BE2C (cell line): ENCODE data around the gene SRBD1.
"Not testable (repeated sequence)": the region's sequence is repeated elsewhere in the genome, so short reads cannot be mapped to it uniquely, and the experiment has no call there.

Experiments used
- DNase-seq: peaks from one replicate; pipeline ENCODE4 v3.0.0-alpha.2; 2020
- H3K27me3 ChIP-seq: fragments of 250-450 bp; sonication (Bioruptor Pico); 2 replicates; pipeline ENCODE4 v1.5.1; 2020; ENCODE audit warnings: mild to moderate bottlenecking
- H3K36me3 ChIP-seq: fragments of 250-450 bp; sonication (Bioruptor Pico); 2 replicates; pipeline ENCODE4 v1.5.1; 2020; ENCODE audit warnings: mild to moderate bottlenecking
- H3K4me1 ChIP-seq: fragments of 250-450 bp; sonication (Bioruptor Pico); 2 replicates; pipeline ENCODE4 v1.5.1; 2020
- H3K4me3 ChIP-seq: 2 replicates; pipeline ENCODE4 v1.5.1; 2011; ENCODE audit warnings: low read depth, low read length
- H3K9me3 ChIP-seq: fragments of 250-450 bp; sonication (Bioruptor Pico); 2 replicates; pipeline ENCODE4 v1.5.1; 2020
- CTCF ChIP-seq: IDR thresholded peaks from 2 replicates; pipeline ENCODE4 v1.5.1; 2012; ENCODE audit warnings: mild to moderate bottlenecking, low read depth, low read length

Gene SRBD1

GRCh38 chr2:45438872-45439665, 172.0 kb downstream of the SRBD1 start:
- TF ChIP-seq CTCF, result no peak
- no peak for DNase-seq
- Histone ChIP-seq H3K9me3 (no peaks in the 10 kb centered on the region), H3K27me3 (no peaks in the 10 kb centered on the region), H3K36me3 (no peaks in the 10 kb centered on the region; the same call in 1 of the 2 replicates), H3K4me3 (no peak overlapping the region), H3K4me1 (no peaks in the 10 kb centered on the region)

- Histone ChIP-seq H3K9me3 (no peaks in the 10 kb centered on the region), H3K4me3 (no peak overlapping the region)
- no peak for DNase-seq
Observed at GRCh38 chr2:45436456-45436855, 174.6 kb downstream of the SRBD1 start.

GRCh38 chr2:45435316-45435715, 175.8 kb downstream of the SRBD1 start:
- Histone ChIP-seq H3K27me3 (no peaks in the 10 kb centered on the region), H3K9me3 (no peaks in the 10 kb centered on the region), H3K36me3 (no peaks in the 10 kb centered on the region; the same call in 1 of the 2 replicates), H3K4me3 (no peak overlapping the region), H3K4me1 (no peaks in the 10 kb centered on the region)
- TF ChIP-seq CTCF, result no peak
- peak; percentile 16 for DNase-seq

More at GRCh38 chr2:45436456-45436855, 174.6 kb downstream of the SRBD1 start:
- Histone ChIP-seq H3K36me3 (no peaks in the 10 kb centered on the region; the same call in 1 of the 2 replicates), H3K27me3 (no peaks in the 10 kb centered on the region), H3K4me1 (no peaks in the 10 kb centered on the region)
- TF ChIP-seq CTCF, result no peak

GRCh38 chr2:45433363-45433762, 177.7 kb downstream of the SRBD1 start:
- H3K27me3 ChIP-seq, result no peaks in the 10 kb centered on the region
- TF ChIP-seq CTCF, result no peak
- no peaks in the 10 kb centered on the region for H3K4me1 ChIP-seq
- H3K36me3 ChIP-seq, result no peaks in the 10 kb centered on the region; the same call in 1 of the 2 replicates
- no peaks in the 10 kb centered on the region for H3K9me3 ChIP-seq
- no peak for DNase-seq
- no peak overlapping the region for H3K4me3 ChIP-seq

- TF ChIP-seq CTCF, result no peak
- Histone ChIP-seq H3K36me3 (no peaks in the 10 kb centered on the region; the same call in 1 of the 2 replicates), H3K27me3 (no peaks in the 10 kb centered on the region), H3K4me1 (no peaks in the 10 kb centered on the region), H3K4me3 (no peak overlapping the region), H3K9me3 (no peaks in the 10 kb centered on the region)
- no peak for DNase-seq
Observed at GRCh38 chr2:45432406-45432805, 178.7 kb downstream of the SRBD1 start.

GRCh38 chr2:45426025-45426424, 185.0 kb downstream of the SRBD1 start:
- H3K36me3 ChIP-seq, H3K27me3 ChIP-seq, DNase-seq, H3K4me3 ChIP-seq, H3K4me1 ChIP-seq, H3K9me3 ChIP-seq: not testable (repeated sequence)
